Esophagus squamous epithelium (tissue), 4 donors: Measurements from ENCODE around the gene GPR3.

Source experiments
- CTCF ChIP-seq, 6 experiments: fragments of 450-650 bp in 4 of 6; fragments of 200-600 bp in 2 of 6; sonication (generic) in 2 of 6; IDR thresholded peaks; one replicate each; pipeline ENCODE4 v1.5.1; 2016 to 2019; ENCODE audit warnings: antibody characterized with exemption in 6 of 6, mild to moderate bottlenecking in 4 of 6, moderate library complexity in 4 of 6
- POLR2A ChIP-seq, 4 donors: fragments of 450-650 bp; IDR thresholded peaks; one replicate each; pipeline ENCODE4 v1.6.1; 2017; ENCODE audit warnings: antibody characterized with exemption in 4 of 4, mild to moderate bottlenecking in 4 of 4, moderate library complexity in 3 of 4

- no peak for TF ChIP-seq CTCF (IDR thresholded peaks at IDR 0.05)
- TF ChIP-seq POLR2A (IDR thresholded peaks at IDR 0.05): no peak
Observed at GRCh38 chr1:27403931-27404330, 11.5 kb downstream of the GPR3 start.
